ENCODE data around the gene MPP3. TPM values are rescaled to one million over a fixed set of nuclear protein-coding genes. Genes with fewer than 3 reads are reported as not detected.

Gene MPP3
- total RNA-seq, 6 experiments from 2014 or later = 5.5 to 6.9 (median 5.9) TPM

DNA sequence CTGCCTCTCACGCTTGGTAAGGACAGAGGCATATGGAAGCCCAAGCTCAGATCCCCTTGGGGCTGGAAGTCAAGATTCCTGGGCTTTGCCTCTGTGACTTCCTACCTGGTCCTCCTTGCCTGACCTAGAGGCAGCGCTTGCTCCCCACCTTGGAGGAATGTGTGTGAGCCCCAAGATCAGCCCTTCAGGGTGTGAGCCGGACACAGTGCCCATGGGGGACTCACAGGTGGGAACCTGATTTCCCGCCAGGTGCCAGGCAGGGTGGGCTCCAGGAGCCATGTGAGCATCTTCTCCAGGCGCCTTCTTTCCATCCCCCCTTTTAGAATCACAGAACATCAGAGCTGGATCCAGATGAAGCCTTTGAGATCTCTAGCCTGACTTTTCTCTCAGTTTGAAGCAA is 24.2 kb upstream of the MPP3 start:
- no peak overlapping the region for H3K27ac Mint-ChIP-seq
- no peak overlapping the region for H3K4me3 Mint-ChIP-seq
- no peaks in the 10 kb centered on the region for H3K4me1 Mint-ChIP-seq (ENCODE audit: low read depth)
- DNase-seq = no peak
- no peaks in the 10 kb centered on the region for H3K9me3 Mint-ChIP-seq
- H3K36me3 Mint-ChIP-seq (ENCODE audit: low read depth) = no peaks in the 10 kb centered on the region
- TF ChIP-seq, protein P1, sequence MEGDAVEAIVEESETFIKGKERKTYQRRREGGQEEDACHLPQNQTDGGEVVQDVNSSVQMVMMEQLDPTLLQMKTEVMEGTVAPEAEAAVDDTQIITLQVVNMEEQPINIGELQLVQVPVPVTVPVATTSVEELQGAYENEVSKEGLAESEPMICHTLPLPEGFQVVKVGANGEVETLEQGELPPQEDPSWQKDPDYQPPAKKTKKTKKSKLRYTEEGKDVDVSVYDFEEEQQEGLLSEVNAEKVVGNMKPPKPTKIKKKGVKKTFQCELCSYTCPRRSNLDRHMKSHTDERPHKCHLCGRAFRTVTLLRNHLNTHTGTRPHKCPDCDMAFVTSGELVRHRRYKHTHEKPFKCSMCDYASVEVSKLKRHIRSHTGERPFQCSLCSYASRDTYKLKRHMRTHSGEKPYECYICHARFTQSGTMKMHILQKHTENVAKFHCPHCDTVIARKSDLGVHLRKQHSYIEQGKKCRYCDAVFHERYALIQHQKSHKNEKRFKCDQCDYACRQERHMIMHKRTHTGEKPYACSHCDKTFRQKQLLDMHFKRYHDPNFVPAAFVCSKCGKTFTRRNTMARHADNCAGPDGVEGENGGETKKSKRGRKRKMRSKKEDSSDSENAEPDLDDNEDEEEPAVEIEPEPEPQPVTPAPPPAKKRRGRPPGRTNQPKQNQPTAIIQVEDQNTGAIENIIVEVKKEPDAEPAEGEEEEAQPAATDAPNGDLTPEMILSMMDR (IDR thresholded peaks at IDR 0.05) = no peak
- peaks cover 60% of the 10 kb centered on the region for H3K27me3 Mint-ChIP-seq (ENCODE audit: insufficient read depth)

DNA sequence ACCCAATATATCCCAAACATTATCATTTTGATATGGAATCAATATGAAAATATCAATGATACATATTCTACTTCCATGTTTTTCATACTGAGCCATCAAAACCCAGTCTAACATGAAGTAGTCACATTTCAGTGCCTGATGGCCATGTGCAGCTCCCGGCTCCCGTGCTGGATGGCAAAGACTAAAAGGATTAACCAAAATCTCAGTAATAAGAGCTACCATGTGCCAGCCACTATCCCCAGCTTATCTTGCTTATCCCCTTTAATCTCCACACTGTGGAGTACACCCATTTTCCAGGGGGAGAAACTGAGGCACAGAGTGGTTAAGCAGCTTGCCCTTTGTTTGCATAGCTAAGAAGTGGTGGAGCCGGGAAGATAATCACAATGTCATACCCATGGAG is 23.2 kb upstream of the MPP3 start:
- H3K4me1 Mint-ChIP-seq (ENCODE audit: low read depth) = no peaks in the 10 kb centered on the region
- TF ChIP-seq, protein P1 (IDR thresholded peaks at IDR 0.05) = no peak
- no peaks in the 10 kb centered on the region for H3K36me3 Mint-ChIP-seq (ENCODE audit: low read depth)
- H3K27ac Mint-ChIP-seq = no peak overlapping the region
- H3K4me3 Mint-ChIP-seq = no peak overlapping the region
- no peaks in the 10 kb centered on the region for H3K9me3 Mint-ChIP-seq
- peaks cover 60% of the 10 kb centered on the region for H3K27me3 Mint-ChIP-seq (ENCODE audit: insufficient read depth)
- DNase-seq = no peak

DNA sequence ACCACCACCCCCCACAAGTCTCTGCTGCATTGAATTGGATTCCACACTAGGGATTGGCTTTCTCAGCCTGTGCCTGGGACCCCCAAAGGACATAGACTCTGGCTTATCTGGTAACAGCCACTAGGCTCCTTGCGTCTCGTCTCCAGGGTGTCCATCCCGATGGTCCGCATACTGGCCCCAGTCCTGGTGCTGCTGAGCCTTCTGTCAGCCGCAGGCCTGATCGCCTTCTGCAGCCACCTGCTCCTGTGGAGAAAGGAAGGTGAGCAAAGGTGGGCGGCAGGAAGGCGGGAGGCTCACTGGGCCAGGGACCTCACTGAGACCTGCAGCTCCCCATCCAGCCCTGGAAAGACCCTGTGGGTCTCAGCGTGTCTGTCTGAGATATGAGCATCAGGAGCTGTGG is 22.1 kb upstream of the MPP3 start:
- peaks cover 67% of the 10 kb centered on the region for H3K27me3 Mint-ChIP-seq (ENCODE audit: insufficient read depth)

DNA sequence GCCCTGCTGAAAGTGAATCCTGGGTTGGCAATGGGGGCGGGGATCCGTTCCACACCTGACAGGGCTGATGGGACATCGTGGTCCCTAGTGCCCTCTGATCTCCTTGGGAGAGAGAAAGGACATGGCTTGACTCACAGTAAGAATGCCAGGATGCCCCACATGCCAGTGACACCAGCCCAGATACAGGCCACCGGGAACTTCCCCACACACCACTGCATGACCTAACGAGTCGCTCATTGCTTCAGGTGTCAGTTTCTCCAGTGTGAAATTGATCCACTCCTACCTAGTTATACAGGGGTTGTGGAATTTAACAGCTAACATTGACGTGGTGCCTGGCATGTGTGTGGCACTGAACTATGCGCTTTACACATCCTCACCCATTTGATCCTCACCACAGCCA is 21.6 kb upstream of the MPP3 start:
- Mint-ChIP-seq H3K27ac (no peak overlapping the region), H3K9me3 (no peaks in the 10 kb centered on the region), H3K27me3 (ENCODE audit: insufficient read depth) (peaks cover 65% of the 10 kb centered on the region), H3K36me3 (ENCODE audit: low read depth) (no peaks in the 10 kb centered on the region), H3K4me1 (ENCODE audit: low read depth) (no peaks in the 10 kb centered on the region), H3K4me3 (no peak overlapping the region)
- DNase-seq = no peak
- TF ChIP-seq, protein P1 (IDR thresholded peaks at IDR 0.05) = no peak

More for the DNA sequence above, 22.1 kb upstream of the MPP3 start:
- TF ChIP-seq, protein P1 (IDR thresholded peaks at IDR 0.05) = no peak
- no peak for DNase-seq
- Mint-ChIP-seq H3K27ac (no peak overlapping the region), H3K36me3 (ENCODE audit: low read depth) (no peaks in the 10 kb centered on the region), H3K4me3 (no peak overlapping the region), H3K9me3 (no peaks in the 10 kb centered on the region), H3K4me1 (ENCODE audit: low read depth) (no peaks in the 10 kb centered on the region)

DNA sequence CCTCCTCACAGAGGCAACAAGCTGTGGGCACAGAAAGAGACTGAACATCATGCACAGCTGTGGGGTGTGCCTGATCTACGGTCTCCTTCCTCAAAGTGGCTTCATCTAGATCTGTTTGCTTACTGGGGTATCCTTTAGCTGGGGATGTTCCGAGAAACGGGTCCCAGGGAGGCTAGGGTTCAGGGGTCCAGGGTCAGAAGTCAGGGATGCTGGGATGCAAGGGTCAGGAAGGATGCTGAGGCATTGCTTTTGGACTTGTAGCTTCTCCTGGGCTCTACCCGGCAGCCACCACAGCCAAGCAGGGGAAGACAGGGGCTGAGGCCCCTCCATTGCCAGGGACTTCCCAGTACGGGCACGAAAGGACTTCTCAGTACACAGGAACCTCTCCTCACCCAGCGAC is 20.6 kb upstream of the MPP3 start:
- no peak overlapping the region for H3K27ac Mint-ChIP-seq
- peaks cover 63% of the 10 kb centered on the region for H3K27me3 Mint-ChIP-seq (ENCODE audit: insufficient read depth)
- TF ChIP-seq, protein P1 (IDR thresholded peaks at IDR 0.05) = no peak
- no peaks in the 10 kb centered on the region for H3K4me1 Mint-ChIP-seq (ENCODE audit: low read depth)
- H3K9me3 Mint-ChIP-seq = no peaks in the 10 kb centered on the region
- no peak overlapping the region for H3K4me3 Mint-ChIP-seq
- H3K36me3 Mint-ChIP-seq (ENCODE audit: low read depth) = no peaks in the 10 kb centered on the region
- no peak for DNase-seq

GRCh38 chr17:43852571-43852970 is 19.6 kb upstream of the MPP3 start:
- Mint-ChIP-seq H3K9me3 (no peaks in the 10 kb centered on the region), H3K36me3 (ENCODE audit: low read depth) (no peaks in the 10 kb centered on the region), H3K4me1 (ENCODE audit: low read depth) (no peaks in the 10 kb centered on the region; the same call in 1 of the 2 replicates), H3K27ac (no peak overlapping the region), H3K4me3 (no peak overlapping the region), H3K27me3 (ENCODE audit: insufficient read depth) (peaks cover 59% of the 10 kb centered on the region)
- DNase-seq = no peak
- TF ChIP-seq, protein P1 (IDR thresholded peaks at IDR 0.05) = no peak

Measured in HFFc6 (cell line).